ENCODE measurements around the gene UBE2C.

Gene UBE2C

GRCh38 chr20:45863543-45864470 lies 51.4 kb downstream of the UBE2C start:
- ATAC-seq: no peak
- TF ChIP-seq ZC3H10 (CRISPR knock-in tag; IDR thresholded peaks at IDR 0.05) (no peak), CREB5 (CRISPR knock-in tag; IDR thresholded peaks at IDR 0.05; ENCODE audit: low read depth) (no peak), BACH2 (CRISPR knock-in tag; IDR thresholded peaks at IDR 0.05; ENCODE audit: borderline replicate concordance) (no peak), PPARA (CRISPR knock-in tag; IDR thresholded peaks at IDR 0.05; ENCODE audit: borderline replicate concordance) (no peak), ISL1 (CRISPR knock-in tag; IDR thresholded peaks at IDR 0.05) (no peak), ESRRG (CRISPR knock-in tag; IDR thresholded peaks at IDR 0.05) (no peak), ZNF8 (CRISPR knock-in tag; IDR thresholded peaks at IDR 0.05) (no peak), ARNTL (CRISPR knock-in tag; IDR thresholded peaks at IDR 0.05; ENCODE audit: borderline replicate concordance, low read depth) (no peak), RARB (CRISPR knock-in tag; IDR thresholded peaks at IDR 0.05) (no peak), CSRNP3 (CRISPR knock-in tag; IDR thresholded peaks at IDR 0.05) (no peak), OSR1 (CRISPR knock-in tag; IDR thresholded peaks at IDR 0.05) (no peak), TCF4 (CRISPR knock-in tag; IDR thresholded peaks at IDR 0.05; ENCODE audit: borderline replicate concordance) (no peak)

GRCh38 chr20:45866454-45866853 lies 54.0 kb downstream of the UBE2C start:
- TF ChIP-seq CSDC2 (CRISPR knock-in tag; IDR thresholded peaks at IDR 0.05) (no peak), TCF4 (CRISPR knock-in tag; IDR thresholded peaks at IDR 0.05; ENCODE audit: borderline replicate concordance) (no peak), BACH2 (CRISPR knock-in tag; IDR thresholded peaks at IDR 0.05; ENCODE audit: borderline replicate concordance) (no peak), ZFP3 (CRISPR knock-in tag; IDR thresholded peaks at IDR 0.05) (no peak), PATZ1 (CRISPR knock-in tag; IDR thresholded peaks at IDR 0.05; ENCODE audit: borderline replicate concordance) (no peak)
- no peak for ATAC-seq

Data from SK-N-SH treated with all-trans-retinoic acid at 6 μM for 48 hours (cell line).